Muscle of leg (tissue), 11 donors: ENCODE data around the gene DBR1. TPM values are rescaled to one million over a fixed set of nuclear protein-coding genes. Genes with fewer than 3 reads are reported as not detected.

Experiments
- DNase-seq: peaks from one replicate; pipeline ENCODE4 v3.0.0; 2013
- H3K27ac ChIP-seq: one replicate; pipeline ENCODE4 v1.5.1; 2013; ENCODE audit warnings: mild to moderate bottlenecking, low read length, control low read depth
- H3K27me3 ChIP-seq: one replicate; pipeline ENCODE4 v1.6.1; 2013; ENCODE audit warnings: low read length; ENCODE audit not compliant: control insufficient read depth, insufficient read depth
- H3K36me3 ChIP-seq: one replicate; pipeline ENCODE4 v1.6.1; 2013; ENCODE audit warnings: low read length; ENCODE audit not compliant: control insufficient read depth, insufficient read depth
- H3K4me1 ChIP-seq: one replicate; pipeline ENCODE4 v1.6.1; 2013; ENCODE audit warnings: low read length; ENCODE audit not compliant: control insufficient read depth, insufficient read depth
- H3K4me3 ChIP-seq: one replicate; pipeline ENCODE4 v1.5.1; 2013; ENCODE audit warnings: low read length, control low read depth
- H3K9me3 ChIP-seq: replicated peaks from 2 replicates; pipeline ENCODE4 v1.6.1; 2013; ENCODE audit warnings: low read depth, low read length; ENCODE audit not compliant: control insufficient read depth
- WGBS: methylation state at CpG from one replicate; pipeline ENCODE4 v1.1.5; 2013; ENCODE audit warnings: missing lambda C conversion rate; ENCODE audit not compliant: insufficient coverage; 5-methylcytosine and 5-hydroxymethylcytosine counted together
- polyA plus RNA-seq, 8 donors: library from polyadenylated mRNA; unstranded; fragments of 120-200 nt; gene quantifications; one replicate each; pipeline versions ENCODE4 v1.2.1 to v1.2.3, GENCODE V29; 2013; ENCODE audit warnings: inconsistent platforms in 1 of 8, low replicate concordance in 1 of 8; ENCODE audit not compliant: insufficient read length in 8 of 8, insufficient read depth in 1 of 8
- total RNA-seq: library from RNA; stranded (reverse); fragments of 120-200 nt; gene quantifications from one replicate; pipeline ENCODE4 v1.2.4, GENCODE V29; 2013

The DBR1 gene
- total and polyA plus RNA-seq, 9 donors, result 8.7 to 12.0 (median 9.5) TPM

DNA sequence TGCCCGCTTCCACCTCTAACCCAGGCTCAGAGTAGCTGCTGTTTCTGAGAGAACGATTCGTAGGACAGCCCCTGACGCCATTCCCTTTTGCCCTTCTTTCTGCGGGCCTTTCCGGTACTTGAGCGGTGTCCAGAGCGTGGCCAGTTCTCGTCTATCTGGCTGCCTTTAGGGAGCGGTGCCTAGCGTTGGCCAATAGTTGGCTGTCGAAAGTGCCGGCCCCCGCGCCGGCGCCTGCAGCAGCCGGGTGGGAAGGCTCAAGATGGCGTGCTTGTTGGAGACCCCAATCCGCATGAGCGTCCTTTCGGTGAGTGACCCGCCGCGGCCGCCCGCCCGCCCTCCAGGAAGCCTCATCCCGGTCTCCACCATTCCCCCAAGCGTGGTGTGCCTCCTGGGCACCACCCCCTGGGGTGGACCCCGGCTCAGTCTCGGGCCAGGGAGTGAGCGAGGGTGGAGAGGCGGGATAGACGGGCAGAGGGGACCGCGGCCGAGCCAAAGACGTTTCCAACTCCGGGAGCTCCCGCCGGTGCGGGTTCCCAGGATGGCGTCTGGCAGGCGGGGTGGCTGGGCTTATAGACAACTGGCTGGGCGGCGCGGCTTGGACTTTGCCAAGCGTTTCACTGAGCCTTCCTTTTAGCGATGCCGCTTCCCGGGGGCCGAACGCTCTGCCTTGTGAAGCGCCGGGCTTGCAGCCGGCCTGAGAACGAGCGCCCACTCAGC lies 12.7 kb upstream of the DBR1 start, which contains the start of gene ARMC8:
Gene ARMC8, plus strand, starts transcription at position 6 of the 717 bp plus-strand sequence. Its CDS starts 254 bp downstream, at position 260.
- DNase-seq, result peak; percentile 66
- peaks cover 1% of the 10 kb centered on the region for H3K36me3 ChIP-seq
- H3K4me1 ChIP-seq, result peaks cover 5% of the 10 kb centered on the region

GRCh38 chr3:138186803-138187295 lies 12.1 kb upstream of the DBR1 start:
- no peaks in the 10 kb centered on the region for H3K9me3 ChIP-seq
- 0% methylated on average over 13 of the region's 25 CpGs for WGBS
- H3K27me3 ChIP-seq, result peaks cover 17% of the 10 kb centered on the region
- peak overlapping the region; percentile 83 for H3K4me3 ChIP-seq
- peak overlapping the region; percentile 95 for H3K27ac ChIP-seq
- peak; percentile 96 for DNase-seq
- H3K36me3 ChIP-seq, result no peaks in the 10 kb centered on the region
- peaks cover 5% of the 10 kb centered on the region for H3K4me1 ChIP-seq

More for the DNA sequence above, 12.7 kb upstream of the DBR1 start, which contains the start of gene ARMC8:
- Histone ChIP-seq H3K4me3 (peak within 1 kb of the TSS; percentile 83), H3K27ac (peak within 1 kb of the TSS; percentile 95), H3K9me3 (no peaks in the 10 kb centered on the region), H3K27me3 (peaks cover 16% of the 10 kb centered on the region)
- under 1% methylated on average over 49 of the region's 59 CpGs for WGBS

GRCh38 chr3:138186221-138186620 lies 11.5 kb upstream of the DBR1 start:
- H3K4me3 ChIP-seq, result no peak overlapping the region

DNA sequence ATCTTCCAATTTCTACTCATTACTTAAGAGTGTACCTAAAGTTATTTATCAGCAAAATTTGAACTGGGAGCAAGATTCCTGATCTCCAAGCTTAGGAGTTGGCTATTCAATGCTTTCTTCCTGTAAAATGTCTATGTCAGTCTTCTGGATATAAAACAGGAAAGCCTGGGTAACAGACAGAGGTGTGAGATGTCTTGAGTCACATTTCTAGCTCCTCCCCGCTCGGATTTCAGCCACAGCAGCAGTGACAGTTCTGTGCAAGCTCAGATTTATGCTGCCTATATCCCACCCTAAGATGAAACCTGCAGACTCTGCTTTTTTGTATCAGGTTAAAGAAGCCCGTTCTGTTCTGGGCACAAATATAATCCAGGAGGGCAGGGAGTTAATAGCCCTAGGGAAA lies 10.3 kb upstream of the DBR1 start:
- Histone ChIP-seq H3K27me3 (peaks cover 17% of the 10 kb centered on the region), H3K4me1 (peaks cover 5% of the 10 kb centered on the region), H3K27ac (no peak overlapping the region), H3K9me3 (no peaks in the 10 kb centered on the region), H3K36me3 (no peaks in the 10 kb centered on the region), H3K4me3 (no peak overlapping the region)
- DNase-seq, result no peak
- WGBS, result no CpG with 5 or more reads among the region's 3 CpGs

More at GRCh38 chr3:138186221-138186620, 11.5 kb upstream of the DBR1 start:
- H3K27me3 ChIP-seq, result peaks cover 17% of the 10 kb centered on the region
- peaks cover 5% of the 10 kb centered on the region for H3K4me1 ChIP-seq
- no peak overlapping the region for H3K27ac ChIP-seq
- WGBS, result 63% methylated on average over 1 of the region's 2 CpGs
- no peak for DNase-seq
- no peaks in the 10 kb centered on the region for H3K36me3 ChIP-seq
- no peaks in the 10 kb centered on the region for H3K9me3 ChIP-seq

GRCh38 chr3:138180375-138181029 lies 5.8 kb upstream of the DBR1 start:
- Histone ChIP-seq H3K4me3 (no peak overlapping the region), H3K27me3 (peaks cover 23% of the 10 kb centered on the region), H3K9me3 (no peaks in the 10 kb centered on the region), H3K4me1 (no peaks in the 10 kb centered on the region), H3K27ac (no peak overlapping the region), H3K36me3 (no peaks in the 10 kb centered on the region)
- peak; percentile 25 for DNase-seq
- no CpG with 5 or more reads among the region's 2 CpGs for WGBS

DNA sequence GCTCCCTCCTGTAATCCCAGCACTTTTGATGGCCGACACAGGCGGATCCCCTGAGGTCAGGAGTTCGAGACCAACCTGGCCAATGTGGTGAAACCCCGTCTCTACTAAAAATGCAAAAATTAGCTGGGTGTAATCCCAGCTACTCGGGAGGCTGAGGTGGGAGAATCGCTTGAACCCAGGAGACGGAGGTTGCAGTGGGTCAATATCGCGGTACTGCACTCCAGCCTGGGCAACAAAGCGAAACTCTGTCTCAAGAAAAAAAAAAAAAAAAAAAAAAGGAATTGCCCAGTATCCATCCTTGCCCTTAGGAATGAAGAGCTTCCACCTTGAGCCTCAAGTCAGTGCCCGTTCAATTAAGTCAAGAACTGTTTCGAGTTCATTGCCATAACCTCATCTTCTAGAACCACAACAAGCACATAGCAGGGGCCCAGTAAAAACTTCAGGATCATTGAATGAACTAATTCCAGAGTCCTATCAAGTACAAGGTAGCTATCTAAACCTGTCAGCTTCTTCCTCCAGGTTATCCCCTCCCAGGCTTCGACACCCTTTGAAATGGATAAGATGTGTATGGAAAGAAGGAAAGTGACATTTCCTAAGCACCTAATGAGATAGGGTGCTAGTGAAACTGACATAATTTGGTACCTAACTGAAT lies 826 bp downstream of the DBR1 start:
- 58% methylated on average over 7 of the region's 13 CpGs for WGBS
- peak; percentile 10 for DNase-seq
- Histone ChIP-seq H3K27me3 (peaks cover 3% of the 10 kb centered on the region), H3K36me3 (peaks cover 9% of the 10 kb centered on the region), H3K4me1 (peaks cover 8% of the 10 kb centered on the region), H3K4me3 (peak overlapping the region; percentile 84), H3K27ac (peak overlapping the region; percentile 77), H3K9me3 (no peaks in the 10 kb centered on the region)

DNA sequence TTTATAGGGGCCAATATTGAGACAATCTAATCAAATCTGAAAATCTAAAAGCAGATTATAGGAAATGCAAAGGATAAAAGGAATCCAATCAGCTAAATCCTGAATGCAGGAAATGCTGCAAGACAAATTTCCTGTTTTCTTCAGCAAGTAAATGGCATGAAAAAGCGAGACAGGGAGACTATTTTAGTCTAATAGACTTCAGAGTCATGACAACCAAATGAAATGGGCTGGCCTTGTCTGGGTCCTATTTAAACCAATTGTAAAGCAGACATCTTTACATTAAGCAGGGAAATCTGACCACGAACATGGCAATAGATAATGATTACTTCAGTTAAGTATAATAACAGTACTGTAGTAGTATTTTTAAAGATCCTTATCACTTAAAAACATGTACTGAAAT lies 2.1 kb downstream of the DBR1 start:
- peaks cover 15% of the 10 kb centered on the region for H3K36me3 ChIP-seq
- WGBS, result no CpG with 5 or more reads among the region's 2 CpGs

DNA sequence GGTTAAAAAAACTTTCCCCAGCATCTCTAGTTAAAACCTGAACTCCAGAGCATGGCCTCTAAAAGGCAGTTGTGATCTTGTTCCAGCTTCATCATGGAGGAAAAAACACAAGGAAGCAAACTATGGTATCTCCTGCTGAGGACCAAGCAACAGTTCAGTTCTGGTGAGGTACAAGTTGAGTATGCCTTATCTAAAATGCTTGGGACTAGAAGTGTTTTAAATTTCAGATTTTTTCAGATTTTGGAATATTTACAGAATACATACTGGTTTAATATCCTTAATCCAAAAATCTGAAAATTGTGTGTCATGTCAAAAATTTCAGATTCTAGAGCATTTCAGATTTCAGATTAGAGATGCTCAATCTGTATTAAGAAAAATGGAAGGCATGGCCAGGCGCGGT lies 9.7 kb downstream of the DBR1 start:
- Histone ChIP-seq H3K27me3 (no peaks in the 10 kb centered on the region), H3K4me1 (no peaks in the 10 kb centered on the region), H3K36me3 (peaks cover 36% of the 10 kb centered on the region), H3K9me3 (no peaks in the 10 kb centered on the region), H3K27ac (no peak overlapping the region), H3K4me3 (no peak overlapping the region)
- no CpG with 5 or more reads among the region's 2 CpGs for WGBS
- no peak for DNase-seq

More for the DNA sequence above, 2.1 kb downstream of the DBR1 start:
- no peak overlapping the region for H3K4me3 ChIP-seq
- DNase-seq, result no peak
- no peaks in the 10 kb centered on the region for H3K27me3 ChIP-seq
- H3K9me3 ChIP-seq, result no peaks in the 10 kb centered on the region
- no peak overlapping the region for H3K27ac ChIP-seq
- H3K4me1 ChIP-seq, result peaks cover 8% of the 10 kb centered on the region

- DNase-seq, result no peak
- no peaks in the 10 kb centered on the region for H3K9me3 ChIP-seq
- no peaks in the 10 kb centered on the region for H3K4me1 ChIP-seq
- H3K27me3 ChIP-seq, result no peaks in the 10 kb centered on the region
- peaks cover 3% of the 10 kb centered on the region for H3K36me3 ChIP-seq
- no peak overlapping the region for H3K27ac ChIP-seq
- H3K4me3 ChIP-seq, result no peak overlapping the region
- no CpG with 5 or more reads among the region's 4 CpGs for WGBS
Measured at GRCh38 chr3:138157743-138158142, 17.0 kb downstream of the DBR1 start.

GRCh38 chr3:138154534-138154933 lies 20.2 kb downstream of the DBR1 start:
- Histone ChIP-seq H3K4me3 (no peak overlapping the region), H3K9me3 (no peaks in the 10 kb centered on the region), H3K27ac (no peak overlapping the region), H3K27me3 (no peaks in the 10 kb centered on the region), H3K4me1 (no peaks in the 10 kb centered on the region), H3K36me3 (no peaks in the 10 kb centered on the region)
- DNase-seq, result no peak
